Neural progenitor cell (in vitro differentiated cells): Measurements from ENCODE around the gene SPTB.

ENCODE experiments used
- CTCF ChIP-seq: fragments of 200-600 bp; sonication (generic); IDR thresholded peaks from 2 replicates; pipeline ENCODE4 v1.5.1; 2017; ENCODE audit warnings: antibody characterized with exemption, mild to moderate bottlenecking
- EZH2 ChIP-seq: fragments of 200-600 bp; sonication (generic); IDR thresholded peaks from 2 replicates; pipeline ENCODE4 v1.6.1; 2017; ENCODE audit warnings: antibody characterized with exemption, mild to moderate bottlenecking, moderate library complexity
- EZH2phosphoT487 ChIP-seq: fragments of 200-600 bp; sonication (generic); IDR thresholded peaks from 2 replicates; pipeline ENCODE4 v1.6.1; 2017; ENCODE audit warnings: antibody characterized with exemption

- TF ChIP-seq CTCF: no peak
- TF ChIP-seq EZH2: no peak
- no peak for TF ChIP-seq EZH2phosphoT487
Observed at GRCh38 chr14:64773046-64773445, 106.7 kb downstream of the SPTB start.
